SH-SY5Y (cell line): ENCODE results near the gene ACVR1.

Experiments used
- GATA2 ChIP-seq: IDR thresholded peaks from 2 replicates; pipeline ENCODE4 v1.6.1; 2011; ENCODE audit warnings: mild to moderate bottlenecking, low read depth, low read length
- GATA3 ChIP-seq: IDR thresholded peaks from 2 replicates; pipeline ENCODE4 v1.6.1; 2011; ENCODE audit warnings: low read depth, mild to moderate bottlenecking, low read length, moderate library complexity

The ACVR1 gene

DNA sequence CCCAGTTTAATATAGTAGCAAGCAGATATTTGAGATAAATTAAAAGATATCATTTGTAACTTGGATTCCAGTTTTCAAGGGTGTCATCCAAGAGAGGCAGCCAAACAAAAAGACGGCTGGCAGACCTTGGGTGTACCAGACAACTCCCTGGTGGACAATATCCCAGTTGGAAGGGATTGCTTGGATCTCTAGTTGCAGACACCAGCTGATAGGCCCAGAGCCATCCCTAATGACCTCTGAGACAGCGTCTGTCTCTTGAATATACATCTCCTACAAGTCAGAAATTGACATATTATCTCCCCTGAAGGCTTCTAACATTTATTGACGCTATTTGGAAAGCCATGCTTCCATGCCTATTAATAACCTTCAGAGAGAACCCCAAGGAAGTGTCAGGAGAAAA, 67.7 kb downstream of the ACVR1 start:
- TF ChIP-seq GATA2, result no peak

- TF ChIP-seq GATA3 (no peak), GATA2 (no peak)
These were observed 69.6 kb downstream of the ACVR1 start for GRCh38 chr2:157806426-157807077.

DNA sequence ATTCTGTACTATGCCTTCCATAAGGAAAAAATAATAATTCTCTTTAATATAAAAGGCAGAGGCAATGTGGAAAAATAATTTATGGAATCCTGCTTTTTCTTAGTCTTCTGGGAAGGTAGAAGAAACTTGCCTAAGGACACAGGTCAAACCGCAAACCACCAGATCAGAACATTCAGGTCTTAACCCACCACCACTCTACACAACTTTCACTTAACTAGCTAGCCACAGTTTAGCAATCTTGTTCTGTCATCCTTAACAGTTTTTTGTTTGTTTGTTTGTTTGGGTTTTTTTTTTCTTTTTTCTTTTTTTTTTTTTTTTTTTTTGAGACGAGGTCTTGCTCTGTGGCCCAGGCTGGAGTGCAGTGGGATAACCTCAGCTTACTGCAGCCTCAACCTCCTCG, 70.6 kb downstream of the ACVR1 start:
- no peak for TF ChIP-seq GATA2
- no peak for TF ChIP-seq GATA3

DNA sequence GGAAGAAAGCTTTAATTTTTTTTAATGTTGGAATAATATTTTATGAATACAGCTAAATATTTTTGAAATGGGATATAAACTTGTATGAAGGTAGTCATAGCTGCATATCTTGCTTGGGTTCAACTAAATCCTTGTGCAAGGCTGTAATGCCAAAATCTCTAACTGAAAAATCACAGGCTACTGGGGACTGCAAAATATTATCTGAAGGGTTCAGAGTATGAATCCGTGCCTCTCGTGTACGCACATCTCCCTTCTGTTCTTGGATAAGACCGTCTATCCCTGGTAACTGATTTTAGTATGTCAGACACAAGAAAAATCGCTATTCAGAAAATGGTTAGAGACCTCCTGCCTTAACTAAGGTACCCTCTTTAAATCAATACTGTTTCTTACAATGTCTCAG, 71.8 kb downstream of the ACVR1 start:
- TF ChIP-seq GATA3 (no peak), GATA2 (no peak)

DNA sequence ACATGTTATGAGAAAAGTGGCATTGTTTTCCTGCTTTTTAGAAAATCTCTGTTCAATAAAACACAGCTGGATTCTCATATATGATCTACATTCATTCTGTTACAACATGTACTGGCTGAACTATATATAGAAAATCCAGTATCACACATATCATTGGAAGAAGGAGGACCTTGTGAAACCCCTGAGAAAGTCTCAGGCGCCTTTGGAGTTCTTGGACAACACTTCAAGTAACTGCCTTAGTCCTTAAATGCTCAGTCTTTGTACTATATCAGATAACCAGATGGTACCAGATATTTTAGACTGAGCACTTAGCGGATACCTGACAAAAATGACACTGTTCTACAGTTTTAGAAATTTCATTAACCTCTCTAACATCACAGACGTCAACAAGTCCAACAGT, 72.2 kb downstream of the ACVR1 start:
- TF ChIP-seq GATA2 (no peak), GATA3 (no peak)

DNA sequence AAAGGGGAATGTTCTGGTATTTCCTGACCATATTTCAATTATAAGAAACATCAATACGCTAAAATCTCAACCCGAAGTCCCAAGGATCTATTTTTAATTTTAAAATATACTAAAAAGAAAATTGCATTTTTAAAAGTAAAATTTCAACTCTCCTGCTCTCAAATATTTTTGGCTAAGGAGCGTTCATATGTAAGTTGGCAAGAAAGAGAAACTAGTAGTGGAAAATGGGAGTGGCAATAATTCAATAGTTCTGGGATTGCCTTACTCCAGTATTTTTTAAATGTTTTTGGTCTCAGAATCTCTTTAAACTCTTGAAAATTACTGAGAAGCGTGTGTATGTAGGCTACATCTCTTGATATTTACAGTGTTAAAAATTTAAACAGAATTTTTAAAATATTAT, 72.7 kb downstream of the ACVR1 start:
- no peak for TF ChIP-seq GATA2
- TF ChIP-seq GATA3, result no peak

DNA sequence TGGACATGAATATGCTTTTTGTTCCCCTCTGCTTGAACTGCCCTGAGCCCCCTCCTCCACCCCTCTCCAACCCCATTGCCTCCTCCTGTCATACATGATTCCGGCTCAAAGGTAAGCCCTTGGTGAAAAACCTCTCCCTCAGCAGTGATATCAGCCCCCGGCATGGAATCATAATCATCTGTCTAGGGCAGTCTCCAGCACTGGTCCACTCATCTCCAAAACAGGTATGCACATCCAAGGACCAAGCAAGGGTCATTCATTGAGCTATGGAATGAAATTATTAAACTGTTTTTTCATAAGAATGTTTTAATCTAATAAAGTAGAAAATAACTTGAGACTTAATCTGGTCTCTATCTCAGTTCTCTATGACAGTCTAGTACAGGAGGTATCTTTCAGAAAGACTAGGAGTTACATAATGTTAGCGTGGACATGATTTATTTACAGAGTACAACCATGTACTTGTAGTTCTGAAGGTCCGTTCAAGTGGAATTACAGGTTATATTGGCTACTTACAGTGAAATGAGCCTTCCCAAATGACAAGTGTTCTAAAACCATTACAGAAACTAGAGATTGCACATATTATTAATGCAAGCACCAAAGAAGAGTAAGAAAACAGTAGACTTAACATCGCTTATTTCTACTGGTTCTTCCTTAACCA, 75.2 kb downstream of the ACVR1 start:
- no peak for TF ChIP-seq GATA3
- TF ChIP-seq GATA2, result no peak

- TF ChIP-seq GATA3 (no peak), GATA2 (no peak)
These were observed 83.0 kb downstream of the ACVR1 start for GRCh38 chr2:157793053-157793612.

- TF ChIP-seq GATA3 (no peak), GATA2 (no peak)
These were observed 83.6 kb downstream of the ACVR1 start for GRCh38 chr2:157792335-157793052.

DNA sequence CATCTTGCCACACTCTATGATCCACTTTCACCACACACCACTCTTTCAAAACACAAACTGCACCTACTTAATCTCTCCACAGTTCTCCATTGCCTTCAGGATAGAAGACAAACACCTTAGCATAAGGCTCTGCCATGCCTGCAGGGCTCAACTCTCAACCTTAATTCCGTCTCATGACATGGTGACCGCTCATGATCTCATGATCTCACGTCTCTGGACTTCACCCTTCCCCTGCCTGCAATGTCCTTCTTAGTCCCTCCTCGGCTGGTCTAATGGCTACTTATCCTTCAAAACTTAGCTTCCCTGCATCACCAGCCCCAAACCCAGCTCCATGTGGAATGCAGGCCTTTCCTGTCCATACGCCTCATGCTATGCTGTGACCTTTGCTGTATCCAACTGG, 85.3 kb downstream of the ACVR1 start:
- TF ChIP-seq GATA3 (no peak), GATA2 (no peak)

- TF ChIP-seq GATA2, result no peak
- no peak for TF ChIP-seq GATA3
These were observed 86.1 kb downstream of the ACVR1 start for GRCh38 chr2:157789933-157790511.

- TF ChIP-seq GATA3, result no peak
These were observed 86.9 kb downstream of the ACVR1 start for GRCh38 chr2:157789256-157789655.

GRCh38 chr2:157788201-157788600, 87.9 kb downstream of the ACVR1 start:
- TF ChIP-seq GATA3 (no peak), GATA2 (no peak)

DNA sequence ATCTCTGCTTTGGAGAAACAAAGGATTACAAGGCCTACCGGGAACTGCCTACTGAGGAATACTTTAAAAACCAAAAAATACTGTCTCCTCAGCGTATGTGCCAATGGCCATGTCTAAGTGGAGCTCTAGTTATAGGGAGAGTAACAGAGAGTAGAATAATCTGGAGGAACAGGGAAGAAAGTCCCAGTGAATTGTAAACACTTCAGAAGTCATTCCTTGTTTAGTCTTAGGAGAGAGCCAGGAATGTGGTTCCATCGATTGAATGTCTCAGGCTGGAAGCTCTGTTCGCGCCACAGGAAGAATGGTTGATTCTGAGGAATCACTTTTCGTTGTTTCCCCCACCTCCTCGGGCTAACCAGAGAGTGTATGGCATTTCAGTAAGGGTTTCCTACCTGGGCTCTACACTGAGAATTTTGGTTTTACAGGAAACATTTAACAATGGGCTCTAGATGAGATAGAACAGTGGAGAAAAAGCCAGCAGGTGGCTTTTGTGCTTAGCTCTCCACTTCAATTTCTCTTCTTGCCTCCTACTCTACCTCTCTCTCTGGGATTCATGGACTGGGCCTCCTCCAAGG, 88.7 kb downstream of the ACVR1 start:
- TF ChIP-seq GATA3, result no peak

DNA sequence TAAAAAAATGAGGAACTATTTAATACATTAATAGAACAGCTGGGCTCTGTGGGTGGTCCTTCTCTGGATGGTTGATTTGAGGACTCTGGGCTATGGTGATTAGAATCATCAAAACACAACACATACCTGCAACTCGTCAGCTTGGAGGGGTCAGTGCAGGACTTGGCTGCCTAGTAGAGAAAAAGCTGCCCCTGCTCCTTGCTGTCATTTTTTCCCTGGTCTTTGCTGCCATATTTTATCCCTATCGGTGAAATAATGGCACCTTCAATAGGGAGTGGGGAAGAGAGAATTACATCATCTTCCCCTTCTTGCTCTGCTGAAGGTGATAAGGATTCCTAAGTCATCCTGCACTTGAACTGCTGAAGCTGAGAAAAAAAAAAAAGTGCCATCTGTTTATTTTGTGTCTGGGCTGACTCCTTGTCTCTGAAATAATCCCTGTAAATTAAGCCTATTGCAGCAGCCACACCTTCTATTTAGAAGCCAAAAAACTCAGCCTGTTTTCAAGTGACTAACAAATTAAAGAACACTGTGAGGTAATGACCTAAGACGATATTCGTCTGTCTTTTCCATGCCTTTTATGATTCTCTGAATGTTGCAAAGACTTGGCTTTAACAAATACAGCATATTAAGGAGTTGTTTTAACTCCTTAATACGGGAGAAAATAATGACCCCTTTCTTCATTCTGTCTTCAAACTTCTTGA, 89.3 kb downstream of the ACVR1 start:
- TF ChIP-seq GATA2, result no peak
- no peak for TF ChIP-seq GATA3
